ENCODE measurements around the gene ATP8B4.
"Not testable (repeated sequence)": the region's sequence is repeated elsewhere in the genome, so short reads cannot be mapped to it uniquely, and the experiment has no call there.

ATP8B4 gene

DNA sequence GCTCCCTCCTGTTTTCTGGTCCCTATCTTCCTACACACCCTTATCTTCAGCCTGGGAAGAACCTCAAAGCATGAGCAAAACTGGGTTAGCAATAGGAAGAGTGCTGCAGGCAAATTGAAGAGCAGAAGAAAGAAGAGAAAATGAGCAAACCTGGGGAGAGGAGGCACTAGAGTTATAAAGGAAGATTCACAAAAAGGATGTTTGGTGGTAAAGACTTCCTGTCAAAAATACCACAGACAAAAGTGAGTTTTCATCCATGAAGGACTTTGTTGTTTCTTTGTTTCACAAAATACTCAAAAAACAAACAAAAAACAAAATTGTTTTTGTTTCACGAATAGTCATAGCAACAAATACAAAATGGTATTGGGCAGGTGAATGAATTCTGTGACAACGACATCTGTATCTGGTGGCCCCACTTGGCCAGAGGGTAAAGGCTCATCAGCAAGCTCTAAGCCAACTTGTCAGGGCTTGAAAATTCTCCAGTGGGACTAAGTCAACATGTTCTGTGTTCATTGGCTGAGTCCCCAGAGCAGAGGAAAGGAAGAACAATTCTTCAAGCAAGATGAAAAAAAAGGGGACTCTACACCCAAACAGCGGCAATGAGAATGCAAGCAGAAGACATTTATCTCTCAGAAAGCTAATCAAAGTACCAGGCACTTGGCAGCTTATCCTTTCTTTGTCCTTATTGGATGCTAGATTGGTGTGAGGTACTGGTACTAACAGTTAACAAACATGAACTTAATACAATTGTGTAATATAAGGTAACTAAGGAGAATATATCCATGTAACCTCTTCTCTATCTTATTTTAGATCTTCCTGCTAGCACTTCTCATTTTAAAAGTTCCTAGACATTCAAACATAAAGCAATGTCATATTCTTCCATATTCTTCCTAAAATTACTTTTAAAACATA is 9.7 kb downstream of the ATP8B4 start:
- DNase-seq (ENCODE audit: low spot score) = no peak

DNA sequence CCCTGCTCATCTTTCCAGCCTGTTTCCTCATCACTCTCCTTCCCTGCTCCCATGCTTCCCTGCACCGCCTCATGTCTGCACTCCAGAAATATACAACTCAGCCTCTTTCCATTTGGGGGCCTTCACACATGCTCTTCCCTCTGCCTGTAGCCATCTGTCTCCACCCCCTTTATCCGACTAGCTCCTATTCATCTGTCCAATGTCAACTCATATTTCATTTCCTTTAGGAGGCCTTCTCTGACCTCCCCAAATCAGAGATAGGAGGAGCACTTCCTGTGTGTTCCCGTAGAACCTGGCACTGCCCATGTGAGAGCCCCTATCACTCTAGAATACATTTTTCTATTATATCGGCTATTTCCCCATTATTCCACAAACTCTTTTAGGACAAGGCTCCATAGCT is 10.6 kb downstream of the ATP8B4 start:
- no peak for DNase-seq (ENCODE audit: low spot score)

DNA sequence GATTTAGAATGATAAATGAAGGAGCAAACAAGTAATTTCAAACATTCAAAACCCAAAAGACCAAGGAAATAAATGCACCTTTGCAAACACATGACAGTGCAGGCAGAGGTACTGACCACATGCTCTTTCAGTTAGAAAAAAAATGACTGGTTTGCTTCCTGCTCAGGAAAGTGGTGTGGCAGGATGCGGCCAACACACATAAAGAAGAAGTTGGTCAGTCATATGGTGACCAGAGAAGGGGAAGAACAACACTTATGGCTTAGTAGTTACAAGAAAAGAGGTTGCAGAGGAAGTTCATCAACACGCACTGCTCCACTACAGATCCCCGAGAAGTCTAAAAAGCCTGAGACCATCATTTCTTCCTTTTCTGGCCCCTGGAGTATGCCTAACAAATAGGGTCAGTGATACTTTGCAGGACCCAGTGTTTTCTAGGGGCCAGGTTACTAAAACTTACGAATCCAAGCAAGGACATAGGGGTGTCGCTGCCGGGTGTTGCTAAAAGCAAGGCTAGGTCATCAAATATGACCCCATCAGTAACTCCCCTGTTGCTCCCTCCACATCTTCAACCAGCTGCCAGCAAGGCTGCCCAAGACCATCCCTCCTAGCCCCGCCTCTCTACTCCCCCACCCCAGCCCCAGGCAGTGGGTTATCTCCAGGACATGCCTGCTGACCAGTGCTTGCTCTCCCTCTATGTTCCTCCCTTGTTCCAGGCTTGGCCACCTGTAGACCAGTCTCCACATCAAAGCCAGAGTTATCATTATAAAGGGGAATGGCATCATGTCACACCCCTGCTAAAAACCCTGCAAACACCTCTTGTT is 11.2 kb downstream of the ATP8B4 start:
- DNase-seq (ENCODE audit: low spot score) = no peak

DNA sequence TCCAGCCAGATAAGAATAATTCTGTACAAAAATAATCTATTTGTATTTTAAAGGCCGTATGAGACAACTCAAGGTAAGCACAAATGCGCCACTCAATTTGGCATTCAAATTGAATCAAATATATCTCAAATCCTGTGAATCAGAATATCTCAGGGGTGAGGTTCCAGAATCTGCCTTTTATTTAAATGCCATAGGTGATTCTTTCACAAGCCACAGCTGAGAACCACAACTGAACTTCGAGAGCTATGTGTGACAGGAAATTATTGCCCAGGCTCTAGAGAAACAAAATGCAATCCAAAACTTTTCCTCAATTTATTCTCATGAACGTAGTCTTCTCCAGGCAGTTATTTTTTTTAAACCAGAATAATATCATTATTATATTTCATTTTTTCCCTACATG is 11.9 kb downstream of the ATP8B4 start:
- no peak for DNase-seq (ENCODE audit: low spot score)

DNA sequence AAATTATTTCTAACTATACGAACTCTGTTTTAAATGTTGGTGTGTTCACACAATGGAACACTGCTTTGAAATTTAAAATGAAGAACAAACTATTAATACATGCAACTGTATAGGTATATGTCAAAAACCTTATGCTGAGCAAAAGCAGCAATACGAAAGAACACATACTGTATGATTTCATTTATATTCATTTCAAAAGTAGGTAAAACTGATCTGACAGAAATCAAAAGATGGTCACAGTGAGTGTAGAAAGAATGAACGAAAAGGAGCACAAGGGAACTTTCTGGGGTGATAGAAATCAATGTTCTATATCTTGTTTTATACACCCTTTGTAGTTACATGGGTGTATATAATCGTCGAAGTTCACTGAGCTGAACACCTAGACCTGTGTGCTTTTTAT is 12.6 kb downstream of the ATP8B4 start:
- DNase-seq (ENCODE audit: low spot score) = no peak

DNA sequence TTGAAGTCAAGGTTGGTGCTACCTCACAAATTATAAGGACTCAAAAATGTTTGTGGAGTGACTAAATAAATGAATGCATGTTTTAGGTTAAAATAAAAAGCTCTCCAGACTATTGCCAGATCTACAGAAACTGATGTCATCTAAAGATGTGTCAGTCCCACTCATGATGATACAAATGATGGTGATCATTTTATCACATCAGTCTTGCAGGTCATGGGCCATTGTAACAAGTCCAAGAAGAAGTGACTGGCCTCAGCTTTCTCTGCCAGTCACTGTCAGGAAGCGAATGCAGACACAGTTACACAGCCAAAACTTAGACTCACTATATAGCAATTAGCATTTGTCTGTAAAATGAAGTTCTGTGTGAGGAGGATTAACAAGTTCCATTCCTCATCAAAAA is 18.5 kb downstream of the ATP8B4 start:
- DNase-seq (ENCODE audit: low spot score) = no peak

DNA sequence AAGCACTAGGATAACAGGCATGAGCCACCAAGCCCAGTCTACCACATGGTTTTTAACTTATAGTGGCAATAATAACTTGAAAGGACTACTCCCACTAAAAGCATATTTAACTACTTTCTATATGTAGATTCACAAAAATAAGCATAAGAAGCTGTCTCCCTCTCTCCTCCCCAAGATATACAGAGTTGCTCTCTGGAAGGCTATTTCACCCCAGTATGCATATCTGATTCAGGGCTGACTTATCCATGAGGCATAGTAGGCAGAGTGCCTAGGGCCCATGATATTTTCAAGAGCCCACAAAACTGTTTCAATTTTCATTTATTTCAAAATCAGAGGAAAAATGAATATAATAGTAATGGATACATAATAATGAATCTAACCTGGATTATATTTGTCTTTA is 20.5 kb downstream of the ATP8B4 start:
- no peak for DNase-seq (ENCODE audit: low spot score)

DNA sequence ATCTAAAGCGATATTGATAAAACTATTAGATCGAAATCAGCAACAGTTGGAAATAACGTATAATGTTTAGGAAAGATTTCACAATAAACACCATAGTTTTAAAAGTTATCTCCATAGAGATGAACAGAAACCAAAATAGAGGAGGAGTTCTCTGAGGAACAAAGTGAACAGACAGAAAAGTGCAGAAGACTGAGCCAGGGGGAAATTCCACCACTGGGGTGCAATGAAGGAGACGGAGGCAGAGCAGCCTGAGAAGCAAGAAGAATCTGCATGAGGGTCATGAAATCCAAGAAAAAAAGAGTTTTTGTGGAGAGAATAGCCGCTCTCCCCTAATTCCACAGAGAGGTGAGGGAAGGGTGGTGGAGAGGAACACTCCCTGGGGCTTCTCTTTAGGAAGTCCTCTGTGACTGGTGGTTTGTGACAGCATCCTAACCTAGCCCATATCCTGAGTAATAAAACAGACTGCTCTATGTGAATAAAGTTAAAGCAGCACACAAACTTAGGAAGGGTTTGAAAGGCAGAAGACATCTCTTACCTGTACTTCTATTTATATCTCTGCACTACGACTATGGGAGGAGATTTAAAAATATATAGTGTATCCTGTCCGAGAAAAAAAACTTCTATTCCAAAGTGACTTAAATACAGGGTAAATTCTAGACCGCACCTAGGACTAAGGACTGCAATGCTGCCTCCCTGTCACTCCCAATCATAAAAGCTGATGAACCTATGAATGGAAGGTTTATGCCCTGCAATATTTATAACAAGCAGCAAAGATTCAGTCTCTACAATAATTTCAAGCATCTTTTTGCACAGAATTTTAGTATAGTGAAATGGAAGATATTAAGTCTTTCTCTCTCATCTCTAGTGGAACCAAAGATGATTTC is 22.9 kb downstream of the ATP8B4 start:
- DNase-seq (ENCODE audit: low spot score) = no peak

DNA sequence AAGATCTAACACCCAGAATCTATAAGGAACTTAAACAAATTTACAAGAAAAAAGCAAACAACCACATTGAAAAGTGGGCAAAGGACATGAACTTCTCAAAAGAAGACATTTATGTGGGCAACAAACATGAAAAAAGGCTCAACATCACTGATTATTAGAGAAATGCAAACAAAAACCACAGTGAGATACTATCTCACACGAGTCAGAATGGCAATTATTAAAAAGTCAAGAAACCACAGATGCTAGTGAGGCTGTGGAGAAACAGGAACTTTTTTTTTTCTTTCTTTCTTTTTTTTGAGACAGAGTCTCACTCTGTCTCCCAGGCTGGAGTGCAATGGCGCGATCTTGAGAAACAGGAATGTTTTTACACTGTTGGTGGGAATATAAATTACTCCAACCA is 29.6 kb downstream of the ATP8B4 start:
- DNase-seq (ENCODE audit: low spot score) = not testable (repeated sequence)

DNA sequence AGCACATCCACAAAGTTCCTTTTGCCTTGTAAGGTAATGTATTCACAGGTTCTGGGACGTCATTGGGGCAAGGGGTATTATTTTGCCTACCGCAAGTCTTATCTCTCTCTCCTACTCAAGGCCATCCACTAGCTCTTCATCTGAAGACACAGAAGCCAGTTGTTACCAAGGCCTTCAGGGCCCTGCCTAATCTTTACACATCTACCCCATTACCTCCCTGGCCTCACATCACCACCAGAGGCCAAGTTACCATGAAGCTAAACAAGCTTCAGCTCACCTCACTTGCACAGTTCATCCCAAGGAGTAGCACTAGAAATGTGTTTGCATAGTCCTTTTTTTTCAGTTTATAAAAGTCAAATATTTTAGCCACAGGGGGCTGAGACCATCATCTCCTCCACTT is 34.1 kb downstream of the ATP8B4 start:
- DNase-seq (ENCODE audit: low spot score) = no peak

DNA sequence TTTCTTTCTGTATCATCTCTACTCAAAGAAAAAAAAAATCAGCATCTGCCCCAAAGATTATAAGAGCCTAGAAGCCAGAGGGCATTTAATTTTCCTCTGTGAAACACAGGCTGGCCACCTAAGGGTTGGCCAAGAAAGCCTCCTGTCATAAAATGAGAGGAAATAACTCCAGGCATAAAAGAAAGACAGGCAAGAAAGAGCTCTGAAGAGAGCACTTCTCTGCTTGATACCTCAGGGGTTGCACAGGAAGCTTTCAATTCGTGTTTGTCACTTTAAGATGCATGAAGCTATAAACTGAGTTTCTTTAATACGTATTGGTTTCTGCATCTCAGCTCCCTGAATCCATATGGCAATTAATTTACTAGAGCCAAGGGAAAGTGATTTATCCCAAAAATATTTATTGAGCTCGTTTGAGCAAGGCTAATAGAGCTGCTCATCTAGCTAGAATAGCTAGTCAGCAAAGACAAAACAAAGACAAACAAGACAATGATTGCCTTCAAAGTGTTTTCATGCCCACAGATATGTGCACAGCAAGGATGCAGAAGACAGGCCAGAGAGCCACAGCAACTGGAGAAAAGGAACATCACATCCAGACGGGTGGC is 35.5 kb downstream of the ATP8B4 start:
- DNase-seq (ENCODE audit: low spot score) = no peak

DNA sequence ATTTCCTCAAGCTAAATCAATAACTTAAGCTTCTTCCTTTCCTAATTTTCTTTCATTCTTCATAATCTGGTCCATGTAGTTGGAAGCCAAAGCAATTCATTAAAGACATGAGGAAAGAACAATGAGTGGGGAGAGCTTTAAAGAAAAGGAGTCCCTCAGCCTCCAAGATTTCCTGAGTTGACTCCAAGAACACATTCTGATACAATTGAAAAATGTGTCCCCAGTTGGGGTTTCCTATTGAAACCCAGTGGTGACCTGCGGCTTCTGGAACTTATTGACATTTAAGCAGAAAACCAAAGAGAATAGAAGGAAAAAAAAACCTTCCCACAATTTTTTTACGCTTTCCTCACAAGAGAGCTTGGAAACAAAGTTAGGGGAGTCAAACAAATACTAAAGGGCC is 37.0 kb downstream of the ATP8B4 start:
- DNase-seq (ENCODE audit: low spot score) = no peak

DNA sequence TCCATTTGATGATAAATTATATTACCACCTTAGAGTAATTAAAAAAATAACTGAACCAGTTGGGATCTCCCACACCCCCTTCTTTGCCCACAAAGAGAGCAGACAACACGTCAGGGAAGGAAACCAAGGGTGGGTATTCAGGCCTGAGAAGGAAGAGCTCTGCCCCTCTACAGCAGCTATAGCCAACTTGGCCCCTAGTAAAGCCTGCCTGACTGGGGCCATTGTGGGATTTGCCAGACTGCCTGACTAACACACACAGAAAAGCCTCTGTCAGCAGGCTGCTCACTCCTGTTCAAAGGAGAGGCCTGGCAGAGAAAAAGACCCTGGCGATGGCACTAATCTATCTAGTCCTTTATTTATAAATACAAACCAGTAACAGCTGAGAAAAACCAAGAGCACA is 41.4 kb downstream of the ATP8B4 start:
- DNase-seq (ENCODE audit: low spot score) = no peak

DNA sequence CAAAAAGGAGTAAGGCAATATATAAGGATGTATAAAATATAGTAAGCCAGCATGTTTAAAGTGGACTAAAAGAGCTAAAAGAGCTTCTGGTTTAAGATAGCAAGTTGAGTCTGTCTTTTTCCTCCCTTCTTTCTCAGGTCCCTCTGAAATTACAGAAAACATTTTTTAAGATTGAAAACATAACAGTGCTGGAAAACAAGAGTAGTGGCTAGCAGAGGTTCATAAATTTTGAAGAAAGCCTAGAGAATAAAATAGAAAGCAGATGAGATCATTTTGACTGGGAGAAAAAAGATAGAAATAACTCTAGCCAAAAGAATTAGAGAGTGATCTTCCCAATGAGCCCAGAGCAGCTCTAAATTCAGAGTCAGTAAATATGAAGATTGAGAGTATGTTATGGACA is 41.9 kb downstream of the ATP8B4 start:
- DNase-seq (ENCODE audit: low spot score) = no peak

DNA sequence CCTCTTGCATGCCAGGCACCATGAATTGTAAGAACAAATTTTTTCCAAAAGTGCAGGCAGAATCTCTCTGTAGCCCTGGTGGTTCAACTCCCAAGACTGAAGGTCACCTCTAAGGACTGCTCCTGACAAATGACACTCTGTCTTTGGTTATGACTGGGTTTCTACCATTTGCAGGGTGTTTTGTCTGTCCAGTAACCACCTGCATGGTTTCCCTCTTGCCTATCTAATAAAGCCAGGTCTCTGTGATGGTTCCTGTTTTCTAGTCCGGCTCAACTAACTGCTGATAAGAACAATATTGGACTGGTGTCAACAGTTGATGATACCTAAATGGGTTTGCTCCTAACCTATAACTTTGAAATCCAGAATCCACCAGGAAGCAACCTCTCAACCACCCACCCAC is 43.7 kb downstream of the ATP8B4 start:
- no peak for DNase-seq (ENCODE audit: low spot score)

DNA sequence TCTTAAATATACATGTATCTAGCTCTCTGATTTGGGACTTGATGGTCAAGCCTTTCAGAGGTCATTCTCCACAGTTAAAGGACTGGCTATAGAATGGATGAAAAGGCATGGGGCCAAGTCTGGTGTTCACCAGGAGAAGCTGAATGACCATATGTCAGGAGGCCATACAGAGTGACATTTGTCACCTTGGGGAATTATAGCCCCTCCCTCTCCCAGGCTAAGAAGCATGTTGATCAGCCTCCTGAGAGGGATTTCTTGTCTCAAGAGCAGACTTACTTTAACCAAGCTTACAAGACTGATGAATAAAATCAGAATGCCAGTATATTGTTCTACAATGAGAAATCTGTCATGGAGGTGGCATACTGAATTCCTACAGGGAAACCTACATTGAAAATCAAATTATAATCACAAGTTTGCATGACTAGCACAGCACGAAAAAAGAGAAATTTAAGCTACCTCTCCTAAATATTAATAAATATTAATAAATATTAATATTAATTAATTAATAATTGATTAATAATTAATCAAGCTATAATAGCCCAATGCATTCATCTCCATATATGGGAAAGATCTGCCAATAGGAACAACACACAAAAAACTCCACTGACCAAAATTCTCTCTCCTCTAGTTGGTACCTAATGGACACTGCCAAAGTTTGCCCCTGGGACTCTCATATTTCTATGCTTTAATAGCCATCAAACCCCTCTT is 47.3 kb downstream of the ATP8B4 start:
- no peak for DNase-seq (ENCODE audit: low spot score)

DNA sequence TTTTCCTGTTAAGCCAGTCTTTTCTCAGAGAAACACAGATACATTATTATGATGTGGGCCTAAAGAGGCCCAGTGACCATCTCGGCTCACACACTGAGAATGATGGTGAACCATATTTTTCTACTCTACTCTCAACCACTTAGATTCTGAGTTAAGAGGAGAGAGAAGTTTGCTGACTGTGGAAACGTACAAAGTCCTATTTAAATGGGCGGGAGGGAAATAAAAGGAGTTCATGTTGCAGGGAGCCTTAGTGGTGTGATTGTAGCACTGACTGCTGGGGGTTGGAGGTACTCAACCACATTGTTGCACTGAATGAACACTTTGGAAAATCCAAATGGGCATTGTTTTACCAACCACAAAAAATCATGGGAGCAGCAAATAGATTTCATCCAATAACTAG is 51.0 kb downstream of the ATP8B4 start:
- DNase-seq (ENCODE audit: low spot score) = no peak

DNA sequence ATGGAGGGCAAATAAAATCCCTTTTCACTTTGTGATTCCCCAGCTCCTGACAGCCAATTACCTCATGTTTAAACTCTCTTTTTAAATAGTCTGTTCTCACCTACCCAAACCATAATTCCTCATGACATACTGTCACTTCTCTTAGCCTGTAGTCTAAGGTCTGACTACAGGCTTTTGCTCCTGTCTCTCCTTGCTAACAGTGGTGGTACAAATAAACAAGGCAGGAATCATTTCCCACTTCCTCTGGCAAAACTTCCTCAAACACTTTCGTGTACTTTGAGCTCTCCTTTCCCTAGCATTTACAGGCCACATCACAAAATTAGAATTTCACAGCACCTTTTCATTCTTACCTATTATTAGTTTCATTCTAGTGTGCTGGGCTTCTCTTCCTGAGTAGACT is 51.8 kb downstream of the ATP8B4 start:
- no peak for DNase-seq (ENCODE audit: low spot score)

DNA sequence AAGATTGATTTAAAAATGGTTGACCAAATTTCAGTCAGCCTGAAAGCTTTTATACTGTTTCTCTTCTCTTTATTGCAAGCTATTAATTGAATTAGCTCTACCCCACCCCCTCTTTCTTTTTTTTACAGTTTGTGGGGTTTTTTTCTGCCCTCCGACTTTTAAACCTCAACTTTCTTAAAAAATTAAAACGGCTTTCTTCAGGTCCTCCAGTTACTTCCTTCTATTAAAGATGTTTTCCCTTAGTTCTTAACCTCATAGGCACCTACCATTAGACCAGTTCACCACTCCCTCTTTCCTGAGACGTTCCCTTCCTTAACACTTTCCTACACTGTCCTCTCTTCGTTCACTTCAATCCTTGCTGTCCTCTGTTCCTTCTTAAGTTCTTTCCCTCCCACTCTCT is 52.4 kb downstream of the ATP8B4 start:
- DNase-seq (ENCODE audit: low spot score) = no peak

DNA sequence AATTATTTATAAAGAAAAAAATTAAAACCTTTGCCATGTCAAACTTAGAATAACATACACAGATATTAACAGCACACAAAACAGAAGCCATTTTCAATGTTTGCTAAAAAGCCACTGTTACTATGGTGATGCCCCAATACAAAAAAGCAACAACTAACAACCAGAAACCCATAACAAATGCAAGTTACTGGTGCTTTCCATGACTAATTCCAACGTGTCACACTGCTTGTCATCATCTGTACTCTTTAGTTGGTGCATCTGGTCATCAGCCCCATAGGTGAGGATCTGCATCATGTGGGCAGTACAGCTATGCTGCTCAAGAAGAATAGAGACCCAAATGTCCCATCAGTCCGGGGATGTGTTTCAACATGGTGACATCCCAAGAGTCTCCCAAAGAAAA is 52.8 kb downstream of the ATP8B4 start:
- DNase-seq (ENCODE audit: low spot score) = no peak

DNA sequence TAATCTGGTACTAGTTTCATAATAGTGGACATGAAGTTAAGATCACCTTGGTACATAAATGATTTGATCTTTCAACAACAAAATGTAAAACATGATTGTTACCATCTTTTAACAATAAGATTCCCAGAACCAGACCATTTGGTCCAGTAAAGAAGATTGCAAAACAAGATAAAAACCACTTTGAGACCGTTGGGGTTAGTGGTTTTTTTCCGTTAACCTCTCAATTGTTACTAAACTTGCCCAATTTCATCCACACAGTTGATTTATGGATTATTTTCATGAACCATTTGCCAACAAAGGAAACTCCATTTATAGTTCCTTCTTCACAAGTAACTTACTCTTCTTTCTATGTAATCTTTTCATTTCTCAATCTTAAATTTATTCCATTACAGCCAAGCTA is 53.8 kb downstream of the ATP8B4 start:
- no peak for DNase-seq (ENCODE audit: low spot score)

All from iPS-NIHi11 (cell line).